ENCODE measurements around the gene MRPS26.

DNA sequence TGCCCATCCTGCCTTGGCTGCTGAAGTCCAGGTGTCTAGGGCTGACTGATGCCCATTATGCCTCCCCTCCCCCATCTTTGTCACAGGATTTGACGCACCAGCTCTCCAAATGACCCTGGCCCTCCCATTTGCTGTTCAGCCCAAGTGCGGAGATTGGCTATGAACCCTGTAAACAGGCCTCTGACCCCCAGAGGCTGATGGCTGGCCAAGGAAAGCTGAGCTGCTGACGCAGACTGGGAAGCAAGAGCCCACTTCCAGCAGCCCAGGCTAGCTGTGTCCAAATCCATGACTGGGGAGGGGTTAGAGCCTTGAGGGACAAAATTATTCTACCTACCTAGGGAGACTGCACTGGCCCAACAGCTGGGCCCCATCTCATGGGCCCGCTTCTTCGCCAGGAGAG is 3.2 kb upstream of the MRPS26 start:
- TF ChIP-seq, protein P1, sequence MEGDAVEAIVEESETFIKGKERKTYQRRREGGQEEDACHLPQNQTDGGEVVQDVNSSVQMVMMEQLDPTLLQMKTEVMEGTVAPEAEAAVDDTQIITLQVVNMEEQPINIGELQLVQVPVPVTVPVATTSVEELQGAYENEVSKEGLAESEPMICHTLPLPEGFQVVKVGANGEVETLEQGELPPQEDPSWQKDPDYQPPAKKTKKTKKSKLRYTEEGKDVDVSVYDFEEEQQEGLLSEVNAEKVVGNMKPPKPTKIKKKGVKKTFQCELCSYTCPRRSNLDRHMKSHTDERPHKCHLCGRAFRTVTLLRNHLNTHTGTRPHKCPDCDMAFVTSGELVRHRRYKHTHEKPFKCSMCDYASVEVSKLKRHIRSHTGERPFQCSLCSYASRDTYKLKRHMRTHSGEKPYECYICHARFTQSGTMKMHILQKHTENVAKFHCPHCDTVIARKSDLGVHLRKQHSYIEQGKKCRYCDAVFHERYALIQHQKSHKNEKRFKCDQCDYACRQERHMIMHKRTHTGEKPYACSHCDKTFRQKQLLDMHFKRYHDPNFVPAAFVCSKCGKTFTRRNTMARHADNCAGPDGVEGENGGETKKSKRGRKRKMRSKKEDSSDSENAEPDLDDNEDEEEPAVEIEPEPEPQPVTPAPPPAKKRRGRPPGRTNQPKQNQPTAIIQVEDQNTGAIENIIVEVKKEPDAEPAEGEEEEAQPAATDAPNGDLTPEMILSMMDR (IDR thresholded peaks at IDR 0.05; ENCODE audit: low read depth, low read length) = no peak
- TF ChIP-seq EZH2phosphoT487 (IDR thresholded peaks at IDR 0.05; ENCODE audit: low read depth) = no peak
